Inferior parietal cortex (tissue), 1 donor: ENCODE results near the gene ST6GAL1.
"Not testable (repeated sequence)": the region's sequence is repeated elsewhere in the genome, so short reads cannot be mapped to it uniquely, and the experiment has no call there.

Source experiments
- DNase-seq: peaks from one replicate; pipeline ENCODE4 v3.0.0-alpha.2; 2016; ENCODE audit errors: extremely low spot score

The ST6GAL1 gene

GRCh38 chr3:186993210-186993782 is 63.0 kb downstream of the ST6GAL1 start:
- DNase-seq, result no peak

GRCh38 chr3:186994000-186994955 is 64.0 kb downstream of the ST6GAL1 start:
- DNase-seq, result no peak

GRCh38 chr3:186996356-186996755 is 66.0 kb downstream of the ST6GAL1 start:
- DNase-seq, result no peak

GRCh38 chr3:186997061-186997460 is 66.7 kb downstream of the ST6GAL1 start:
- no peak for DNase-seq

GRCh38 chr3:186997473-186997939 is 67.2 kb downstream of the ST6GAL1 start:
- DNase-seq, result no peak

GRCh38 chr3:186998937-186999368 is 68.6 kb downstream of the ST6GAL1 start:
- DNase-seq, result no peak

GRCh38 chr3:187000711-187001151 is 70.4 kb downstream of the ST6GAL1 start:
- DNase-seq, result no peak

- DNase-seq, result no peak
Measured at GRCh38 chr3:187002915-187003314, 72.6 kb downstream of the ST6GAL1 start.

- no peak for DNase-seq
Measured at GRCh38 chr3:187005827-187006481, 75.6 kb downstream of the ST6GAL1 start.

GRCh38 chr3:187006864-187007630 is 76.7 kb downstream of the ST6GAL1 start:
- DNase-seq, result no peak

- DNase-seq, result not testable (repeated sequence)
Measured at GRCh38 chr3:187010382-187010781, 80.1 kb downstream of the ST6GAL1 start.

GRCh38 chr3:187011915-187012314 is 81.6 kb downstream of the ST6GAL1 start:
- no peak for DNase-seq

- DNase-seq, result no peak
Measured at GRCh38 chr3:187012609-187013051, 82.3 kb downstream of the ST6GAL1 start.

GRCh38 chr3:187013159-187013716 is 82.9 kb downstream of the ST6GAL1 start:
- no peak for DNase-seq

GRCh38 chr3:187014417-187014864 is 84.1 kb downstream of the ST6GAL1 start:
- no peak for DNase-seq

- DNase-seq, result no peak
Measured at GRCh38 chr3:187015903-187016638, 85.7 kb downstream of the ST6GAL1 start.

- DNase-seq, result no peak
Measured at GRCh38 chr3:187016639-187017345, 86.5 kb downstream of the ST6GAL1 start.

GRCh38 chr3:187017511-187018230 is 87.3 kb downstream of the ST6GAL1 start:
- no peak for DNase-seq

GRCh38 chr3:187019542-187020072 is 89.3 kb downstream of the ST6GAL1 start:
- no peak for DNase-seq
